SK-N-SH treated with all-trans-retinoic acid at 6 μM for 48 hours (cell line): Measurements from ENCODE around the gene COL6A1.

Source experiments
- ARNTL ChIP-seq: fragments of 450-650 bp; formaldehyde crosslinking; IDR thresholded peaks from 2 replicates; pipeline ENCODE4 v1.5.0; 2020; ENCODE audit warnings: low read depth, mild to moderate bottlenecking, moderate library complexity, borderline replicate concordance
- BACH2 ChIP-seq: fragments of 250-450 bp; sonication (Bioruptor Pico); IDR thresholded peaks from 2 replicates; pipeline ENCODE4 v1.9.0; 2021; ENCODE audit warnings: mild to moderate bottlenecking, borderline replicate concordance
- GLIS3 ChIP-seq: fragments of 250-450 bp; sonication (Bioruptor Pico); IDR thresholded peaks from 2 replicates; pipeline ENCODE4 v1.5.0; 2020; ENCODE audit warnings: mild to moderate bottlenecking, moderate library complexity
- RARB ChIP-seq: fragments of 250-450 bp; sonication (Bioruptor Pico); IDR thresholded peaks from 2 replicates; pipeline ENCODE4 v1.8.0; 2021; ENCODE audit warnings: mild to moderate bottlenecking, moderate library complexity
- SNAI2 ChIP-seq: fragments of 250-450 bp; sonication (Bioruptor Pico); IDR thresholded peaks from 2 replicates; pipeline ENCODE4 v1.5.0; 2020; ENCODE audit warnings: mild to moderate bottlenecking, moderate library complexity
- ZC3H10 ChIP-seq: fragments of 250-450 bp; sonication (Bioruptor Pico); IDR thresholded peaks from 2 replicates; pipeline ENCODE4 v1.5.1; 2021; ENCODE audit warnings: mild to moderate bottlenecking, moderate library complexity
- ZFP3 ChIP-seq: fragments of 250-450 bp; sonication (Bioruptor Pico); IDR thresholded peaks from 2 replicates; pipeline ENCODE4 v1.5.0; 2020; ENCODE audit warnings: mild to moderate bottlenecking, moderate library complexity
- TF ChIP-seq, protein P1 (sequence below): fragments of 250-450 bp; sonication (Bioruptor Pico); IDR thresholded peaks from 2 replicates; pipeline ENCODE4 v1.8.0; 2021; ENCODE audit warnings: low read depth, mild to moderate bottlenecking, moderate library complexity, borderline replicate concordance
- TF ChIP-seq, protein P2 (sequence below): fragments of 250-450 bp; sonication (Bioruptor Pico); IDR thresholded peaks from 2 replicates; pipeline ENCODE4 v1.5.1; 2020; ENCODE audit warnings: low read depth, mild to moderate bottlenecking, moderate library complexity

GRCh38 chr21:45934554-45934953 lies 47.0 kb upstream of the COL6A1 start:
- TF ChIP-seq ZC3H10 (CRISPR knock-in tag) (no peak), BACH2 (CRISPR knock-in tag) (no peak), ARNTL (no peak), ZFP3 (CRISPR knock-in tag) (no peak), RARB (CRISPR knock-in tag) (no peak), GLIS3 (CRISPR knock-in tag) (no peak), SNAI2 (CRISPR knock-in tag) (no peak)
- TF ChIP-seq, protein P1, sequence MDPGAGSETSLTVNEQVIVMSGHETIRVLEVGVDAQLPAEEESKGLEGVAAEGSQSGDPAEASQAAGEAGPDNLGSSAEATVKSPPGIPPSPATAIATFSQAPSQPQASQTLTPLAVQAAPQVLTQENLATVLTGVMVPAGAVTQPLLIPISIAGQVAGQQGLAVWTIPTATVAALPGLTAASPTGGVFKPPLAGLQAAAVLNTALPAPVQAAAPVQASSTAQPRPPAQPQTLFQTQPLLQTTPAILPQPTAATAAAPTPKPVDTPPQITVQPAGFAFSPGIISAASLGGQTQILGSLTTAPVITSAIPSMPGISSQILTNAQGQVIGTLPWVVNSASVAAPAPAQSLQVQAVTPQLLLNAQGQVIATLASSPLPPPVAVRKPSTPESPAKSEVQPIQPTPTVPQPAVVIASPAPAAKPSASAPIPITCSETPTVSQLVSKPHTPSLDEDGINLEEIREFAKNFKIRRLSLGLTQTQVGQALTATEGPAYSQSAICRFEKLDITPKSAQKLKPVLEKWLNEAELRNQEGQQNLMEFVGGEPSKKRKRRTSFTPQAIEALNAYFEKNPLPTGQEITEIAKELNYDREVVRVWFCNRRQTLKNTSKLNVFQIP (CRISPR knock-in tag) = no peak
- TF ChIP-seq, protein P2, sequence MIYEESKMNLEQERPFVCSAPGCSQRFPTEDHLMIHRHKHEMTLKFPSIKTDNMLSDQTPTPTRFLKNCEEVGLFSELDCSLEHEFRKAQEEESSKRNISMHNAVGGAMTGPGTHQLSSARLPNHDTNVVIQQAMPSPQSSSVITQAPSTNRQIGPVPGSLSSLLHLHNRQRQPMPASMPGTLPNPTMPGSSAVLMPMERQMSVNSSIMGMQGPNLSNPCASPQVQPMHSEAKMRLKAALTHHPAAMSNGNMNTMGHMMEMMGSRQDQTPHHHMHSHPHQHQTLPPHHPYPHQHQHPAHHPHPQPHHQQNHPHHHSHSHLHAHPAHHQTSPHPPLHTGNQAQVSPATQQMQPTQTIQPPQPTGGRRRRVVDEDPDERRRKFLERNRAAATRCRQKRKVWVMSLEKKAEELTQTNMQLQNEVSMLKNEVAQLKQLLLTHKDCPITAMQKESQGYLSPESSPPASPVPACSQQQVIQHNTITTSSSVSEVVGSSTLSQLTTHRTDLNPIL (CRISPR knock-in tag) = no peak
